SU-DHL-6 (cell line): Measurements from ENCODE around the gene TNN.

ENCODE experiments used
- CTCF ChIP-seq: fragments of 200-600 bp; sonication (generic); IDR thresholded peaks from one replicate; pipeline ENCODE4 v1.5.1; 2017; ENCODE audit warnings: antibody characterized with exemption, mild to moderate bottlenecking, low read length, moderate library complexity; ENCODE audit not compliant: insufficient read depth, poor library complexity, severe bottlenecking
- EZH2phosphoT487 ChIP-seq: fragments of 200-600 bp; sonication (generic), shearing (Covaris generic); conservative IDR thresholded peaks from 2 replicates; pipeline ENCODE4 v1.6.1; 2018; ENCODE audit warnings: mild to moderate bottlenecking, antibody characterized with exemption, low read length, moderate library complexity, mixed read lengths

GRCh38 chr1:175037416-175037815 lies 30.2 kb upstream of the TNN start:
- TF ChIP-seq CTCF, result no peak
- no peak for TF ChIP-seq EZH2phosphoT487
